Thoracic aorta (tissue), 2 donors: ENCODE measurements around the gene TTC3. TPM values are rescaled to one million over a fixed set of nuclear protein-coding genes. Genes with fewer than 3 reads are reported as not detected.

ENCODE experiments used
- ATAC-seq: fragments of 150-250 bp; one replicate; pipeline ENCODE4 v1.8.0; 2017; ENCODE audit warnings: low read depth; ENCODE audit not compliant: insufficient number of reproducible peaks, low FRiP score
- DNase-seq: peaks from one replicate; pipeline ENCODE4 v3.0.0-alpha.2; 2020; ENCODE audit warnings: low spot score
- H3K27ac ChIP-seq, 2 donors: fragments of 200-600 bp; sonication (generic); 1 replicate in 1 of 2; 2 replicates in 1 of 2; pipeline ENCODE4 v1.5.1; 2016; ENCODE audit warnings: mild to moderate bottlenecking in 2 of 2, moderate library complexity in 2 of 2
- H3K27me3 ChIP-seq: fragments of 200-600 bp; sonication (generic); replicated peaks from 2 replicates; pipeline ENCODE4 v1.6.0; 2016; ENCODE audit warnings: mild to moderate bottlenecking; ENCODE audit not compliant: insufficient read depth
- H3K36me3 ChIP-seq: fragments of 200-600 bp; sonication (generic); one replicate; pipeline ENCODE4 v1.5.1; 2016
- H3K4me1 ChIP-seq, 2 donors: fragments of 200-600 bp; sonication (generic); 1 replicate in 1 of 2; 2 replicates in 1 of 2; pipeline versions ENCODE4 v1.5.1 to v1.6.0; 2016; ENCODE audit warnings: low read depth in 2 of 2, mild to moderate bottlenecking in 1 of 2; ENCODE audit not compliant: control insufficient read depth in 1 of 2
- H3K4me3 ChIP-seq: fragments of 200-600 bp; sonication (generic); 2 replicates; pipeline ENCODE4 v1.5.1; 2016; ENCODE audit warnings: mild to moderate bottlenecking
- H3K9me3 ChIP-seq: fragments of 200-600 bp; sonication (generic); 2 replicates; pipeline ENCODE4 v1.5.1; 2016
- total RNA-seq, 2 donors: library from RNA; depleted of rRNA; stranded (reverse); fragments of >200 nt; gene quantifications; one replicate each; pipeline versions ENCODE4 v1.1.0 to v1.2.3, GENCODE V29; 2016
- TF ChIP-seq, protein P1 (sequence below): fragments of 200-600 bp; sonication (generic); IDR thresholded peaks from one replicate; pipeline ENCODE4 v1.5.1; 2019; ENCODE audit warnings: antibody characterized with exemption

The TTC3 gene, protein sequence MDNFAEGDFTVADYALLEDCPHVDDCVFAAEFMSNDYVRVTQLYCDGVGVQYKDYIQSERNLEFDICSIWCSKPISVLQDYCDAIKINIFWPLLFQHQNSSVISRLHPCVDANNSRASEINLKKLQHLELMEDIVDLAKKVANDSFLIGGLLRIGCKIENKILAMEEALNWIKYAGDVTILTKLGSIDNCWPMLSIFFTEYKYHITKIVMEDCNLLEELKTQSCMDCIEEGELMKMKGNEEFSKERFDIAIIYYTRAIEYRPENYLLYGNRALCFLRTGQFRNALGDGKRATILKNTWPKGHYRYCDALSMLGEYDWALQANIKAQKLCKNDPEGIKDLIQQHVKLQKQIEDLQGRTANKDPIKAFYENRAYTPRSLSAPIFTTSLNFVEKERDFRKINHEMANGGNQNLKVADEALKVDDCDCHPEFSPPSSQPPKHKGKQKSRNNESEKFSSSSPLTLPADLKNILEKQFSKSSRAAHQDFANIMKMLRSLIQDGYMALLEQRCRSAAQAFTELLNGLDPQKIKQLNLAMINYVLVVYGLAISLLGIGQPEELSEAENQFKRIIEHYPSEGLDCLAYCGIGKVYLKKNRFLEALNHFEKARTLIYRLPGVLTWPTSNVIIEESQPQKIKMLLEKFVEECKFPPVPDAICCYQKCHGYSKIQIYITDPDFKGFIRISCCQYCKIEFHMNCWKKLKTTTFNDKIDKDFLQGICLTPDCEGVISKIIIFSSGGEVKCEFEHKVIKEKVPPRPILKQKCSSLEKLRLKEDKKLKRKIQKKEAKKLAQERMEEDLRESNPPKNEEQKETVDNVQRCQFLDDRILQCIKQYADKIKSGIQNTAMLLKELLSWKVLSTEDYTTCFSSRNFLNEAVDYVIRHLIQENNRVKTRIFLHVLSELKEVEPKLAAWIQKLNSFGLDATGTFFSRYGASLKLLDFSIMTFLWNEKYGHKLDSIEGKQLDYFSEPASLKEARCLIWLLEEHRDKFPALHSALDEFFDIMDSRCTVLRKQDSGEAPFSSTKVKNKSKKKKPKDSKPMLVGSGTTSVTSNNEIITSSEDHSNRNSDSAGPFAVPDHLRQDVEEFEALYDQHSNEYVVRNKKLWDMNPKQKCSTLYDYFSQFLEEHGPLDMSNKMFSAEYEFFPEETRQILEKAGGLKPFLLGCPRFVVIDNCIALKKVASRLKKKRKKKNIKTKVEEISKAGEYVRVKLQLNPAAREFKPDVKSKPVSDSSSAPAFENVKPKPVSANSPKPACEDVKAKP (N-terminal part only)
- 100 to 1,000 TPM in 1 of 2 donors, 10 to 100 TPM in 1; 85.2 to 115 TPM for total RNA-seq

DNA sequence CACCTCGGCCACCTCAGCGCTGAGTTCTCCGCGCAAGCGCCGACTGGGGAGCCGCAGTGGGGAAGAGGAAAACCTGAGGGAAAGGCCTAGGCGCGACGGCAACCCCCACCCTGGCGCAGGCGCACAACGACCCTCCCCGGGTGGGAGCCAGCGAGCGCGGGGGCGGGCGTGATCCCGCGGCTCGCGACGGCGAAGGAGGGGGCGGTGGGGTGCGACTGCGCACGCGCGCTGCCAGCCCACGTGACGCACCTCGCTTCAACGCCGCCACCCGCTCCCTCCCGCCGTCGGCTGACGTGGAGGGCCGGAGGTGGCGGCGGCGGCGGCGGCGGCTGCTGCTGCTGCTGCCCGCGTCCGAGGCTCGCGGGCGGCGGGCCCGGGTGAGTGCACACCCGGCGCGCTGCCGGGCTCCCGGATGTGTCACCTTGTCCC lies at the start of gene TTC3, which contains the start of gene PIGP:
Gene TTC3, plus strand, starts transcription at position 267 of the 429 bp plus-strand sequence. CDS start 14,004 bp downstream, outside the sequence.
Gene PIGP, minus strand, starts transcription at position 84 of the 429 bp plus-strand sequence. CDS start 556 bp downstream, outside the sequence.
- TF ChIP-seq, protein P1, sequence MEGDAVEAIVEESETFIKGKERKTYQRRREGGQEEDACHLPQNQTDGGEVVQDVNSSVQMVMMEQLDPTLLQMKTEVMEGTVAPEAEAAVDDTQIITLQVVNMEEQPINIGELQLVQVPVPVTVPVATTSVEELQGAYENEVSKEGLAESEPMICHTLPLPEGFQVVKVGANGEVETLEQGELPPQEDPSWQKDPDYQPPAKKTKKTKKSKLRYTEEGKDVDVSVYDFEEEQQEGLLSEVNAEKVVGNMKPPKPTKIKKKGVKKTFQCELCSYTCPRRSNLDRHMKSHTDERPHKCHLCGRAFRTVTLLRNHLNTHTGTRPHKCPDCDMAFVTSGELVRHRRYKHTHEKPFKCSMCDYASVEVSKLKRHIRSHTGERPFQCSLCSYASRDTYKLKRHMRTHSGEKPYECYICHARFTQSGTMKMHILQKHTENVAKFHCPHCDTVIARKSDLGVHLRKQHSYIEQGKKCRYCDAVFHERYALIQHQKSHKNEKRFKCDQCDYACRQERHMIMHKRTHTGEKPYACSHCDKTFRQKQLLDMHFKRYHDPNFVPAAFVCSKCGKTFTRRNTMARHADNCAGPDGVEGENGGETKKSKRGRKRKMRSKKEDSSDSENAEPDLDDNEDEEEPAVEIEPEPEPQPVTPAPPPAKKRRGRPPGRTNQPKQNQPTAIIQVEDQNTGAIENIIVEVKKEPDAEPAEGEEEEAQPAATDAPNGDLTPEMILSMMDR = no peak
- H3K4me1 ChIP-seq = peaks cover 12 to 30% of the 10 kb centered on the region in 2 donors
- H3K27me3 ChIP-seq = no peaks in the 10 kb centered on the region
- ATAC-seq = peak; percentile 80
- DNase-seq = peak; percentile 75
- no peaks in the 10 kb centered on the region for H3K36me3 ChIP-seq
- H3K9me3 ChIP-seq = no peaks in the 10 kb centered on the region
- H3K27ac ChIP-seq = peak within 1 kb of the TSS; percentile 96 to 99
- peak within 1 kb of the TSS; percentile 89 for H3K4me3 ChIP-seq

DNA sequence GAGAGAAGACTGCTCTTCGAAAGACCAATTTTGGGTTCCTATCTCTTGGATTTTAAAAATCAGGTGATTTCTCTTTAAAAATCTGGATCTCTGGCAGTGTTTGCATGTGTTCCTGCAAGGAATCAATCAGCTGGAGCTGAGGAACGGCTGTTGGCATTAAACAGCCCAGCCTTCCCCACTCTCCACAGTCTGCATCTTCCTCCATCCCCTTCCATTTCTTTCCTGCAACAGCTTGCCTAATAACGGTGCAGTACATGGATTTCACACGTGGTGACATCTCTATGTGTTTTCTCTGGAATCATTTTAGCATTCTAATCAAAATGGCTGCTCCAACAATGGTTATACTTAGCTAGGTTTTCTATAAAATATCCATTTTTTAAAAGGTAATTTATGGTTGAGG lies 46.6 kb upstream of the TTC3 start:
- no peak for ATAC-seq
- no peak overlapping the region for H3K27ac ChIP-seq

DNA sequence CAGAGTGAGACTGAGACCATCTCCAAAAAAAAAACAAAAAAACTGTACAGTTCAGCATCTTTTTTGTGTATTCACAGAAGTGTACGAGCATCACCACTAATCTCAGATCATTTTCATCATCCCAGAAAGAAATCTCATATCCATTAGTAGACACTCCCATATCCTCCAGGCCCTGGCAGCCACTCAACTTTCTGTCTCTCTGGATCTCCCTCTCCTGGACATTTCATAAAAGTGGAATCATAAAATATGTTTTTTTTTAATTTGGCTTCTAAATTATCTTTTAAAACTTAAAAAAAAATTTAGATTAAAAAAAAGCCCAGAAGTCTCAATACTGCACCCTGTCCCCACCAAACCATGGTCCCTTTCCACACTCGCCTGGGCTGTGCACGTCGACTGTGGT lies 44.5 kb upstream of the TTC3 start:
- H3K4me1 ChIP-seq = no peaks in the 10 kb centered on the region
- H3K9me3 ChIP-seq = no peaks in the 10 kb centered on the region
- ATAC-seq (no peak), DNase-seq (no peak)
- no peak overlapping the region for H3K27ac ChIP-seq
- H3K36me3 ChIP-seq = no peaks in the 10 kb centered on the region
- H3K27me3 ChIP-seq = no peaks in the 10 kb centered on the region
- TF ChIP-seq, protein P1 = no peak
- H3K4me3 ChIP-seq = no peak overlapping the region

More for the DNA sequence above, 46.6 kb upstream of the TTC3 start:
- Histone ChIP-seq H3K36me3 (no peaks in the 10 kb centered on the region), H3K9me3 (no peaks in the 10 kb centered on the region), H3K4me1 (no peaks in the 10 kb centered on the region), H3K27me3 (no peaks in the 10 kb centered on the region), H3K4me3 (no peak overlapping the region)
- DNase-seq = no peak
- TF ChIP-seq, protein P1 = no peak

DNA sequence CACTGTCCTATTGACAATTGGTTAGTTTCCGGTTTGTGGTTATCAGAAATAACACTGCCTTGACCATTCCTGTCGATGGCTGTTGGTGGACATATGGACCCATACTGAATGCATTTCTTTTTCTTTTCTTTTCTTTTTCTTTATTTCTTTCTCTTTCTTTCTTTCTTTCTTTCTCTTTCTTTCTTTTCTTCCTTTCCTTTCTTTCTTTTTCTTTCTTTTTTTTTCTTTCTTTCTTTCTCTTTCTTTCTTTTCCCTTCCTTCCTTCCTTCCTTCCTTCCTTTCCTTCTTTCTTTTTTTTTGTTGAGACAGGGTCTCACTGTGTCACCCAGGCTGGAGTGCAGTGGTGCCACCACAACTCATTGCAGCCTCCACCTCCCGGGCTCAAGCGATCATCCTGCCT lies 42.2 kb upstream of the TTC3 start:
- H3K9me3 ChIP-seq = no peaks in the 10 kb centered on the region
- H3K27ac ChIP-seq = no peak overlapping the region
- ATAC-seq (no peak), DNase-seq (no peak)
- H3K36me3 ChIP-seq = no peaks in the 10 kb centered on the region
- no peaks in the 10 kb centered on the region for H3K4me1 ChIP-seq
- TF ChIP-seq, protein P1 = no peak
- no peak overlapping the region for H3K4me3 ChIP-seq
- no peaks in the 10 kb centered on the region for H3K27me3 ChIP-seq
